GM21737 (cell line): ENCODE measurements around the gene ARHGAP10.
"Not testable (repeated sequence)": the region's sequence is repeated elsewhere in the genome, so short reads cannot be mapped to it uniquely, and the experiment has no call there.

Source experiments
- ATAC-seq: cut with Tn5 transposase; IDR thresholded peaks from one replicate; pipeline ENCODE4 v1.9.1; 2021; ENCODE audit warnings: mild to moderate bottlenecking, moderate library complexity; ENCODE audit not compliant: unreplicated experiment

ARHGAP10 gene

GRCh38 chr4:147975933-147976928 is 244.3 kb downstream of the ARHGAP10 start:
- ATAC-seq: no peak

GRCh38 chr4:147980586-147980985 is 248.7 kb downstream of the ARHGAP10 start:
- no peak for ATAC-seq

- ATAC-seq: peak; percentile 70
These were observed 249.4 kb downstream of the ARHGAP10 start for GRCh38 chr4:147981305-147981704.

GRCh38 chr4:147984065-147984777 is 252.3 kb downstream of the ARHGAP10 start:
- no peak for ATAC-seq

- ATAC-seq: no peak
These were observed 252.9 kb downstream of the ARHGAP10 start for GRCh38 chr4:147984778-147985138.

GRCh38 chr4:147985376-147985775 is 253.5 kb downstream of the ARHGAP10 start:
- no peak for ATAC-seq

GRCh38 chr4:147987252-147987651 is 255.4 kb downstream of the ARHGAP10 start:
- ATAC-seq: peak; percentile 65

GRCh38 chr4:147991543-147992283 is 259.8 kb downstream of the ARHGAP10 start:
- ATAC-seq: no peak

- no peak for ATAC-seq
These were observed 262.2 kb downstream of the ARHGAP10 start for GRCh38 chr4:147994076-147994475.

GRCh38 chr4:147994491-147995385 is 262.9 kb downstream of the ARHGAP10 start:
- ATAC-seq: no peak

- no peak for ATAC-seq
These were observed 265.0 kb downstream of the ARHGAP10 start for GRCh38 chr4:147996859-147997258.

- ATAC-seq: not testable (repeated sequence)
These were observed 268.1 kb downstream of the ARHGAP10 start for GRCh38 chr4:148000038-148000437.

- no peak for ATAC-seq
These were observed 272.5 kb downstream of the ARHGAP10 start for GRCh38 chr4:148004228-148004857.

- ATAC-seq: no peak
These were observed 274.1 kb downstream of the ARHGAP10 start for GRCh38 chr4:148006001-148006400.

- ATAC-seq: no peak
These were observed 275.4 kb downstream of the ARHGAP10 start for GRCh38 chr4:148007314-148007760.

- ATAC-seq: no peak
These were observed 275.9 kb downstream of the ARHGAP10 start for GRCh38 chr4:148007792-148008191.

- no peak for ATAC-seq
These were observed 283.2 kb downstream of the ARHGAP10 start for GRCh38 chr4:148015058-148015457.

- no peak for ATAC-seq
These were observed 283.6 kb downstream of the ARHGAP10 start for GRCh38 chr4:148015468-148015867.

- no peak for ATAC-seq
These were observed 284.3 kb downstream of the ARHGAP10 start for GRCh38 chr4:148016063-148016637.
